HG02610 (cell line): ENCODE results near the gene MRPL55.

Source experiments
- ATAC-seq: cut with Tn5 transposase; IDR thresholded peaks from one replicate; pipeline ENCODE4 v1.9.1; 2021; ENCODE audit warnings: mild to moderate bottlenecking, moderate library complexity; ENCODE audit not compliant: unreplicated experiment

The MRPL55 gene

DNA sequence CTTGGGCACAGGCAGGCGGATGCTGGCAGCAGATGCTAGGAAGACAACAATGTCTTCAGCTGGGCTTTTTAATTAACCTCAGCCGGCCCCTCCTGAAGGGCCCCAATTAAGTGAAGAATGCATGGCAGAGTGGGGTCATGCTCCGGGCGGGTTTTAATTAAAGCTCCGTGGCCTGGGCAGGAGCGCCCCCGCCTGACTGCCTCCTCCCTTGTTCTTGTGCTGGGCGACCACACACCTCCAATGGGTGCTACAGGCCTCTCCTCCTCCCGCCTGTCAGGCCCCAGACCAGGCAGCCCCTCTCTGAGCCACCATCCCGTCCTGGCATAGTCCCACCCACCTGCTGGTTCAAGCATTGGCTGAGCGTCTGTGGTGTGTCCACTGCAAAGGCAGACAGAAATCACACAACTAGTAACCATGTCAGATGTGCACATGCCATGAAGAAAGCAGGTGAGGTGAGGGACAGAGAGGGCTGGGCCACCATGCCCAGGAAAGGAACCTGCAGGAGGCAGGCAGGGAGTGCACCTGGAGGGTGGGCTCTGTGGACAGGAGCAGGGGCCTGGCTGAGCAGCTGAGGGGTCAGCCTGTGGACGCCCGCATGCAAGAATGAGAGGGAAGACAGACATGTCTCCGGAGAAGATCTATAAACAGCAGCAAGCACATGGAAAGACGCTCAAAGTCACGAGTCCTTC lies 35.1 kb downstream of the MRPL55 start:
- no peak for ATAC-seq

DNA sequence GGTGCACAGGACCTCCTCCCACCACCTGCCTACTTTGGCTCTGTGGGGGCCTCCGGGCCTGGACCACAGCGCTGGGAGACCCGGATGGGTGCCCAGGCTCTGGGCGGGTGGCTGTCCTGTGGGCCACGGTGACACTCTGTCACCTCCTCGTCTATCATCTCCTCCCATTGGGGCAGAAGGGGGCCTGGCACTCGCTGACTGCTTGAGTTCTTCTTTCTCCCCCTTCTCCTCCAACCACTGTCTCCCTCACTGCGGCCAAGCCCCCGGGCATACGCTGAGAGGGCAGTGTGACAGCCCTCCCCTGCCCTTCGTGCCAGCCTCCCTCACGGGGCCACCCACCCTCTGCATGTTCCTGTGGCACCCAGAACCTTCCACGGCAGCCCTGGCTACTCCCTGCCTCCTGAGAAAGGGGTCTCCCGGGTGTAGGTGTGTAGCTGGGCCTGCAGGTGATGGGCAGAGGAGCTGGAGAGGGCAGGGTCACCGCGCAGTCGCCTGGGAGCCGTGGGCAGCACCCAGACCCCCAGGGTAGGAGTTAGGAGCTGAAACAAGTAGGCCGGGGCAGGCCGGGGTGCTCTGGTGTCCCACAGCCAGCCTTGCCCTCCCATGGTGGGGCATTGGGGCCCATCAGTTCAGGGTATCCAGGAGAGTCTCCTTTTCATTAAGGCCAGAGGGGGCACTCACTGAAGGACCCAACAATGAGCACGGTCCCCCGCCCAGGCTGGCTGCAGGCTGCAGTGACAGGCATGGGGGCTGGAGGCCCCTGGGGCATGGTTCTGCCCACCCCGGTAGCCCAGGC lies 35.8 kb downstream of the MRPL55 start:
- no peak for ATAC-seq

DNA sequence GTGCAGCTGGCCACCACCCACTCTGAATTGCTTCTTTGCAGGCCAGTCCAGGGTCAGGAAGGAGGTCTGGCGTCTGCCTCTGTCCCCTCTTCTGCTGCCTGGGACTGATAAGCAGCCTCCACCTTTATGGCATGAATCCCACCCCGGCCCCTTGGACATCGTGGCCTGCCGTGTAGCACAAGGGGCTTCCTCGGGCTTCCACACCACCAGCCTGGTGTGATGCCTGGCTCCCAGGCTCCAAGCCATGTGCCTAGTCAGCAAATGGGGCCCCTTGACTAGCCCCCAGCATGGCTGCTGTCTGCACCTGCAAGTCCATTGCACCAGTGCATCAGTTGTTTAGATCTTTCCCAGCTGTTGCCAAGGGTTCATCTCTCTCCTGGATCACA lies 36.4 kb downstream of the MRPL55 start:
- no peak for ATAC-seq

DNA sequence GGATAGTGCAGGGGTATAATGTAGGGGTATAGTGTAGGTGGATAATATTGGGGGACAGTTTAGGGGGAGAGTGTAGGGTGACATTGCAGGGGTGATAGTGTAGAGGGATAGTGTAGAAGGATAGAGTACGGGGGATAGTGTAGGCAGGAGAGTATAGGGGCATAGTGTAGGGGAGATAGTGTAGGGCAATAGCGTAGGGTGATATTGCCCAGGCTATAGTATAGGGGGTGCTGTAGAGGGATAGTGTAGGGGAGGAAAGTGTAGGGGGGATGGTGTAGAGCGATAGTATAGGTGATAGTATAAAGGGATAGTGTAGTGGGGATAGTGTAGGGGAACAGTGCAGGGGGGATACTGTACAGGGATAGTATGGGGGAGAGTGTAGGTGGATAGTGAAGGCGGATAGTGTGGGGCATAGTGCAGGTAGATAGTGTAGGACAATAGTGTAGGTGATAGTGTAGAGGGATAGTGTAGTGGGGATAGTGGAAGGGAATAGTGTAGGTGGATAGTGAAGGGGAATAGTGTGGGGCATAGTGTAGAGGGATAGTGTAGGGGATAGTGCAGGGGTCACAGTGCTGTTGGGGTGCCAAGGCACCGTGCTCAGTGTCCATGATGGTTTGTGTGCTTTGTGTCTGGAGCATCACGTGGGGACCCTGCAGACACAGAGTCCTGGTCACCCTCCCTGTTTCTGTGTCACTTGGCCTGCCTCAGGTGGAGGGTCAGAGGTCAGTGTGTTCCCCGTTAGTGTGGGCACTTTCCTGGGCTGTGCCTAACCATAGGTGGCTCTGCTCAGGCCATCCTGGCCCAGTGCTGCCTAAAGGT lies 37.1 kb downstream of the MRPL55 start:
- no peak for ATAC-seq

DNA sequence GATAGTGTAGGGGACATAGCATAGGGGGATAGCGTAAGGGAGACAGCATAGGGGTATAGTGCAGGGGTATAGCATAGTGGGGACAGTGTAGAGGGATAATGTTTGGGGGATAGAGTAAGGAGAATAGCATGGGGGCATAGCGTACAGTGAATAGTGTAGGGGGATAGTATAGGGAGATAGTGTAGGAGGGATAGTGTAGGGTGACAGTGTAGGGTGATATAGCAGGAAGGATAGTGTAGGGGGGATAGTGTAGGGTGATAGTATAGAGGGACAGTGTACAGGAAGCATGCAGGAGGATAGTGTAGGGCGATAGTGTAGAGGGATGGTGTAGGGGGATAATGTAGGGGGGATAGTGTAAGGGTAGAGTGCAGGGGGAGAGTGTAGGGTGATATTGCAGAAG lies 38.2 kb downstream of the MRPL55 start:
- no peak for ATAC-seq

DNA sequence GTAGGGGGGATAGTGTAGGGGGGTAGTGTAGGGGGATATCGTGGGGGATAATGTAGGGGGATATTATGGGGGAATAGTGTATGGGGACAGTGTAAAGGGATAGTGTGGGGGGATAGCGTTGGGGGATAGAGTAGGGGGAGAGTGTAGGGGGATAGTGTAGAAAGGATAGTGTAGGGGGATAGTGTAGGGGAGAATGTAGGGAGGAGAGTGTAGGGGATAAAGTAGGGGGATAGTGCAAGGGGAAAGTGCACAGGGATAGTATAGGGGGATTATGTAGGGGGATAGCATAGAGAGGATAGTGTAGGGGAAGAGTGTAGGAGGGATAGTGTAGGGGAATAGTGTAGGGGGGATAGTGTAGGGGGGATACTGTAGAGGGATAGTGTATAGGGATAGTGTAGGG lies 38.9 kb downstream of the MRPL55 start:
- no peak for ATAC-seq

DNA sequence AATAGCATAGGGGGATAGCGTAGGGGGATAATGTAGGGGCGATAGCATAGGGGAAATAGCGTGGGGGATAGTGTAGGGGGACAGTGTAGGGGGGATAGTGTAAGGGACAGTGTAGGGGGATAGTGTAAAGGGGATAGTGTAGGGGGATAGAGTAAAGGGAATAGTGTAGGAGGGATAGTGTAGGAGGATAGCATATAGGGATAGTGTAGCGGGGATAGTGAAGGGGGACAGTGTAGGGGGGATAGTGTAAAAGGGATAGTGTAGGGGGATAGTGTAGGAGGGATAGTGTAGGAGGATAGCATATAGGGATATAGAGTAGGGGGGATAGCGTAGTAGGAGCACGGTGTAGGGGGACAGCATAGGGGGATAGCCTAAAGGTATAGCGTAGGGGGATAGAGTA lies 40.7 kb downstream of the MRPL55 start:
- no peak for ATAC-seq

DNA sequence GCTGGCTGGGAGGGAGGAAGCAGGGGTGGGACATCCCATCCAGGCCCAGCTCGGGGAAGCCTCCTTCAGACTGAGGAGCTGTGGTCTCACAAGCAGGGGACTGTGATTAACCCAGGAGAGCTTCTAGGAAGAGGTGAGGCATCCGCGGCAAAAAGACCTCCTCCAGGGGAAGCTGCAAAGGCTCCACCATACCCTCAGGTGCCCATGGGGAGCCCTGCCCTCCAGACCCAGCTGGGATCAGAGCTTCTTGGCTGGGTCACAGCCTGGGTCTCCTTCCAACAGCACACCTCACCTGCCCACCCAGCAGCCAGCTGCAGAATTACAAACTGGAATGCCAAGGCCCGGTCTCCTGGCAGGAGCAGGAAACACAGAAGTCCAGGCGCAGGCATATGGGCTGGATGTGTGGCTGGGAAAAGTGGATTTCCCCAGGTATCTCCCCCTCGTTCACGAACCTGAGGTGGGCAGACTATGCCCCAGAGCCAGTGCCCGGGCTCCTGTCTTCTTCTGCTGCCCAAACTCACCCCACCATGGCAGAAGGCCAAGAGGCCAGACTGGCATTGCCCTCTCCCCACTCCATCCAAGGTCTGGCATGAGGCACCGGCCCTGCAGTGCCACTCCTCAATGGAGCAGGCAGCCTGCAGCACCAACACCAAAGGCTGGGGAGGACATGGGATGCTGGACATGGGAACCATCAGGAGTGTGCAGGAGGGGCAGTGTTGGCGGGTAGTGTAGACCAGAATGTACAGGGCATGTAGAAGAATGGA lies 42.0 kb downstream of the MRPL55 start:
- no peak for ATAC-seq

DNA sequence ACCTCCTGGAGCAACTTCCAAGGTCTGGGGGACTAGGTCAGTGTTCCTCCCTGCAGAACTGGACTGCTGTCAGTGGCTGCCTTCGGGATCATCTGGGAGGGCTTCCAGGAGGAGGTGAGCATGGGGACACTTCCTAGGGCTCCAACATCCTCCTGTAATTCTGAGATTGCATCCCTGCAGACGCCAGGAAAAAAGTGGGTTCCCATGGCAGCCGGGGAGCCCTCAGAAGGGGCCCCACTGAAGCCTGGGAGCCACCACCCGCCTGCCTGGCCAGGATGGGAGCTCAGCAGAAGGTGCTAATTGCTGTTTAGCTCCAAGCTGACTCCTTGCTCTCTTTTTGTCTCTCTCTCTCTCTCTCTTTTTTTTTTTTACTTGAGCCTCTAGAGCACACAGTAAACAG lies 42.7 kb downstream of the MRPL55 start:
- ATAC-seq: no peak

DNA sequence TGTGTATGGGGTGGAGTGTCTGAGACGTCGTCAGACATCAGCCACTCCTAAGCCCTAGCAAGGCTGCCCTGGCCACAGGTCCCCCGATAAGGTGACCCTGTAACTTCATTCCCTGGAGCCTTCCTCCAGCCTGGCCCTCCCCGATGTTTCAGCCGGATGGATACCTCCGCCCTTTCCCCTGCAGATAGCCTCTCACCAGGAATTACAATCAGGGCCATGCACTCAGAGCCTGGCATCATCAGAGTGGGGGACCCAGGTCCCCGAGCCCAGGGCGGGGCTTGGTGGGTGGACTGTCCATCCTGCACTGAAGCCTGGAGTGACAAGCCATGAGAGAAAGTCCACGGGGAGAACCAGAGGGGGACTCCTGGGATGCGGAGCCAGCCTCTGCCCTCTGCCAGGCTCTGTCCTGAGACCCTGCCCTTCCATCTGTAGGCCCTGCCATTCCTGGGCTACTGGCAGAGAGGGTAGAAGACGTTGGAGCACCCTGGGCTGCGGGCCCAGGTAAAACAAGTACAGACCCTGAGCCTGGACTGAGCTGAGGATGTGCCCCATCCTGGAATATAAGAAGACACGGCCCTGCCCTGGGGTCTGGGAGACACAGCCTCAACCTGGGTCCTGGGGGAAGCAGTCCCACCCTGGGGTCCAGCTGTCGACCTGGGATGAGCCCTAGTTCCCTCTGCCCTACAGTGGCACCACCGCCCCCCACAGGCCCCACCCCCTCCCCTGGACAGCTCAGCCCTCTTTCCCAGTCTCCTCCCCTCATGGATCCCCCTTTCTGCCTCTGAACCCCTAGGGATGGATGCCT lies 43.4 kb downstream of the MRPL55 start:
- ATAC-seq: no peak

DNA sequence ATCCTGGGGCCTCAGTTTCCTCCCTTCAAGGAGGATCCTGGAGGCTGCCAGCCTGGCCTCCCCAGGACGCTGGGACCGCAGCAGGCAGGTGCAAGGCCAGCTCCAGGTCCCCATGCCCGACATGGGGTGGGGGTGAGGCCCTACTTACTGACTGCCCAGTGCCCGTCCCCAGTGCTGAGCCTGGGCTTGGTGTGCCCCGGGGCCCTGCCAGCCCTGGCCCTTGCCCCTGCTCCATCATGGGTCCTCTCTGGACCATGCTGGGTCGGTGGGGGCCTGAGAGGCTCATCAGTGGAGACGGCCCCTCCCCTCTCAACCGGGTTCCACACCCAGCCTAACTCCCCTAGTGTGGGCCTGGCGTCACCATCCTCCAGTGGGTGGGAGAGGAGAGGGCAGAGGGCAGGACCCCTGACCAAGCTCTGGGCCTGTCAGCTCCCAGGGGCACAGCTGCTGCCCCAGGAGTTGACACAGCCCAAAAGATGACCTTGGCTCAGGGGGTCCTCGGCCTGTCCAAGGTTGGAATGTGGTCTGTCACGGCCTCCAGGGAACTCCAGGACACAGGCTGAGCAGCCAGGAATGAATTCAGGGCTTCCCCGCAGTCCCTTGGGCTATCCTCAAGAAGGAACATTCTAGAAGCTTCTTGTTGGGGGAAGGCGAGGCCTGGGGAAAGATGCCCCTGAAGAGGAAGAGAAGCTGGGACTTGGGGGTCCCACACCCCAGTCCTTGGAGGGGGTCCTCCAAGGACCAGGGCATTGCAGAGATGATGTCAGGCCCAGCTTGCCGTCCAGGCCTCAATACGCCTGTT lies 44.2 kb downstream of the MRPL55 start:
- no peak for ATAC-seq

DNA sequence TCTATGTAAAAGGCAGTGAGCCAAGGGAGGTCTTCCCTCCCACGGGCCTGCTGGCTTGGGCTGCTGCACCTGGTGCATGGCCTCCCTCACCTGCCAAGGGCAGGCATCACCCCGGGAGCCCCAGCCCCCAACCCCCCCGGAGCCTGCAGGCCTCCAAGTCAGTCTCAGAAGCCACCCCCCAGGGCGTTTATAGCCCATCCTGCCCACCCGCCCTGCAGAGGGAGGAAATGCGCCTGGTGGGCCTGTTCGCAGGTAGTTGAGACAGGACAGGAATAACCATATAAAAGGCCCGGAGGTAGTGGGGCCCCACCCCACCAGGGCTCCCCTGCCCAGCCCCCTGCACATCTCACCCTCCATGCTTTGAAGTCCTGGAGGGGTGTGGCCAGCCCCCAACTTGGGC lies 44.8 kb downstream of the MRPL55 start:
- ATAC-seq: no peak

DNA sequence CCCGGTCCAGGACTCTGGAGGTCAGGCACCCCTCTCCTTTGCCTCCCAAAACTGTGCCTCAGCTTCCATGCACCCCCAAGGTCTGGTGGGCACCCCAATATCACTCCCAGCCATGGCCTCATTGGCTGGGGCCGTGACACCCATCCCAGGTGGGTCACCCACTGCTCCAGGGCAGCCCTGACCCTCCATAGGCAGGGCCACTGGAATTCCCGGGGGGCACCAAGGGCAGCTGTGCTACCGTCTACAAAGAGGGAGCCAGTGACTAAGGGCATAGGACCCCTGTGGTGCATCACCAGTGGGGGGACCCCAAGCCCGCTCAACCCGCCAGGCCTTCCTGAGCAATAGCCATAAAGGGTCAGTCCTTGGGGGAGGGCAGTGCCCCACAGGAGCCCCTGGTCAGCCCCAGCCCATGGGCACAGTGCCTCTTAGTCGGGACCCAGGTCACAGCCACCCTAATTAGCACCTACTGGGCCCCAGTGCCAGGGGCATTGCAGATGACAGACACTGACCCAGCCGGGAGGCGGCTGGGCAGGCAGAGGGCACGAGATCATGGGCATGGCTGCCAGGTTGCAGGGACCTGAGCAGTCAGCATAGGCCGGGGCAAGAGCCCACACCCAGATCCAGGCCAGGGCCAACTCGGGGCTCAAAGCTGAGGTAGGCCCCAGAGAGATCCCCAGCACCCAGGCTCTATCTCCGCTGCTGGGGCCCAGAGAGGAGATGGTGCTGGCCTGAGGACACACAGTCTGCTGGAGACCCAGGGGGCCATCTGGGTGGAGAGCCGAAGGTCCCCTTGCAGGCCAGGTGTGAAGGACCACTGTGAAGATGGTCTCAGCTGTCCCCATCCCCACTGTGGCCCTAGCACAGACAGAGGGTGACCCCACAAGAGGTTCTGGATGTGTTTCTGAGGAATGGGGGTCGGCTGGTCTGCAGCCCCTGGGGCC lies 45.6 kb downstream of the MRPL55 start:
- ATAC-seq: no peak

DNA sequence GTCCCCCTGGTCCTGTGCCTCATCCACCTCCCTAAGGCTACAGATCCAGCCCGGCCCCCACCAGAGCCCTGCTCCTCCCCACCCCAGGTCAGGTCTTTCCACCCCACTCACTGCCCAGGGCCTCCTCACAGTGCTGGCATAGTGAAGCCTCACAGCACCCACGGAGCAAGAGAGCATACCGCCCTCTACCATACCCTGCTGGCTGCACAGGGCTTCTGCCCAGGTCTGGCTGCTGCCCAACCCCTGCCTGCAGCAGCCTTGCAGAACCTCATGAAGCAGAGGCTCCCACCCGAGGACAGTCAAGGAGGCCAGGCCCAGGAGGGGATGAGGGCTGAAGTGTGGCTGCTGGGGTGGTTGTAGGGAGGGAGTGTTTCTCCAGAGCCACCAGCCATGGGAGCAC lies 46.3 kb downstream of the MRPL55 start:
- ATAC-seq: no peak

DNA sequence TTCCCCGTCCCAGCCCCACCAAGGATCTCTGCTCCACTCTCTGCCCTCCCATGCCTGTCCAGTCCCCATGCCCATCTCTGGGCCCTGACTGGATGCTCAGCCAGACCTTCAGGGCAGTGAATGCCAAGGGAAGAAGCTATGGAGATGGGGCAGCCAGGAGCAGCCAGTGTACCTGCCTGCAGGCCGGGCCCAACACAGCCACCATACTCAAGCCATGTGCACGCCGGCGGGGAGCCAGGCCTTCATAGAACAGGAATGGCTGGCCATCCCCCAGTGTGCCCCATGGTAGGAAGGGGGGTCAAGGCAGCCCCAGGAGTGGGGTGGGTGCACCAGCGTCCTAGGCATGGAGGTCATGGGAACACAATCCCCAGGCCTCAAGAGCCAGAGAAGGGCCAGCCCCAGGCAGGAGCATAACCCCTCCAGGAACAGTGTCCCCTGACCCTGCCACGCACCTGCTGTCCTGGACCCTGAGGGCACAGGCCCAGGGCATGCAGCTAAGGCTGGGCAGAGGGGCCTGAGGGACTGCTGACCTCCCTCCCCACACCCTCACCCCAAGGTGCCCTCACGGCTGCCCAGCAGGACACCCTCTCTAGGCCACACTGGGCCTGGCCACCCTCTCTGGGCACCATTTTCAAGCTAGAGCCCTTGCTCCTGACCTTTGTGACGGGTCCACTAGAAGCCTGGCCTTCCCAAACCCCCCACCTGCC lies 46.9 kb downstream of the MRPL55 start:
- no peak for ATAC-seq

DNA sequence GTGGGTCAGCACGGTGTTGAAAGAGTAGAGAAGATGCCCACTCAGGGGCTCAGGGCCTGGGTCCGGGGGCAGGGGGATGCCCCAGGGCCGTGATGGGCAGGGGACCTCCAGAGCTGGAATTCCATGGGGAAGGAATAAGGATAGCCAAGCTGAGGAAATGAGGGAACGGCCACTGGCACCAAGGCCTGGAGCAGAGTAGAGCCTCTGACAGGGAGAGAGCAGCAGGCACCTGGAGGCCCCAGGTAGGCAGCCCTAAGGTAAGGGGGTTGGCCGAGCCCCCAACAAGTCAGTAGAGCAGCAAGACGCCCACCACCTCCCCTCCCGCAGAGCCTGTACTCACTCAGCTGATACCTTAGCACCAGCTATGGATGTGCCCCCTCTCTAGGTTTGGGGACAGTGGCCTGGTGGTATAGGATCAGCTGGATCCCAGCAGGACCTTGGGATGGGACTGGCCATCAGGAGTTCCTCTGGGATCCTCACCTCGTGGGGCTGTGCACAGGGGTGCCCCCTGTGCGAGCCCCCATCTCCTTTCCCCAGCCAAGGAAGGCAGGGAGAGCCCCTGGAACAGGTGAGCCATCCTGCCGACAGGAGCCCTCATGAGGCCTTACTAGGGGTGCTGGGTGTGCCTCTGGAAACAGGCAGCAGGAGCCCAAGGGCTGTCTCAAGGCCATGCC lies 47.6 kb downstream of the MRPL55 start:
- ATAC-seq: no peak
